Renal cortical epithelial cell (primary cell): ENCODE measurements around the gene CEP131. TPM values are rescaled to one million over a fixed set of nuclear protein-coding genes. Genes with fewer than 3 reads are reported as not detected.
"Not testable (repeated sequence)": the region's sequence is repeated elsewhere in the genome, so short reads cannot be mapped to it uniquely, and the experiment has no call there.

Experiments
- DNase-seq: peaks from one replicate; pipeline ENCODE4 v3.0.0-alpha.2; 2011; ENCODE audit warnings: low read depth
- total RNA-seq: library from RNA; depleted of rRNA; stranded (reverse); fragments of >200 nt; gene quantifications from 2 replicates; pipeline ENCODE4 v1.2.3, GENCODE V29; 2014

The CEP131 gene
- total RNA-seq, 1 donor from 2014 or later: 10.7 TPM

- peak; percentile 99 for DNase-seq
Observed at GRCh38 chr17:81238815-81239713, 16.3 kb upstream of the CEP131 start, which contains the start of the genes NDUFAF8 and TEPSIN. NDUFAF8 (plus strand) TSS chr17:81239318; CDS start chr17:81239364, 46 bp downstream. TEPSIN (minus strand) TSS chr17:81239055; CDS start chr17:81239033, 22 bp downstream.

- DNase-seq: no peak
Observed at GRCh38 chr17:81238490-81238814, 15.7 kb upstream of the CEP131 start.

DNA sequence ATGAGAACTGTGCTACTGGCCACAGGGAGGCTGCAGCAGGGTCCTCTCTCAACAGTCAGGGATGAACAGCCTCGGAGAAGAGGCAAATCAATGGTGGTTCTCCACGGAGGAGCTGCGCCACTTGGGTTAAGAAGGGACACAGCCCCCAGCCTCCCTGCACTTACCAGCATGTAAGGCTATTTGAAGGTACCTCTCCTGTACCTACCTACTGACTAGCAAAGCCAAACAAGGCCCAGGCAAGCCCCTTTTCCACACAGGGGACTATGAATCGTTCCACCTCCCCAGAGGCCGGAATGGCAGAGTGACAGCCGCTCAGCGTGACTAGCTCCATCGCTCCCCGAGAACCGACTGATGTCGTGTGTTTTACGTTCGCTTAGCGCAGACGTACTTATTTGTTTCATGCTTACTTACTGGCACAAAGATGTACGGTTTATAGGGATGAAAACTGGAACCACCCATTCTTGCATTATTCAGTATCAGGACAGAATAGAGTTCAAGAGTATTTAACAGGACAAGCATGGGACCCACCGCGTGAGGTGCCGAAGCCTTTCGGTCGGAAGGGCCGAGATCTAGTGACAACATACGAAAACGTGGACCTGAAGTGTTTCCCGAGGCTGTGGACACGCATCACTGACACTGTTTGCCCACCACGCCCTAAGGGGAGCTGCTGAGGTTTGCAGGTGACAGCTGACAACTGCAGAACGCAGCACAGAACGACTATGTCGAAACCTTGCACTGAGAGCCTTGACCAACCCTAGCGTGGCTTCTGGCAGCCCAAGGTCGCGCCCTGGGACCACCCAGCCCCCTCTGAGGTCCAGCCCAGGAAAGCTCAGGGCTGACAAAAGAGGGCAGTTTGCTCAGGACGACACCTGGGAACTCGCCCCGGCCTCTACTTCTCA lies 15.1 kb upstream of the CEP131 start:
- DNase-seq: no peak

- DNase-seq: no peak
Observed at GRCh38 chr17:81236784-81237183, 14.0 kb upstream of the CEP131 start.

DNA sequence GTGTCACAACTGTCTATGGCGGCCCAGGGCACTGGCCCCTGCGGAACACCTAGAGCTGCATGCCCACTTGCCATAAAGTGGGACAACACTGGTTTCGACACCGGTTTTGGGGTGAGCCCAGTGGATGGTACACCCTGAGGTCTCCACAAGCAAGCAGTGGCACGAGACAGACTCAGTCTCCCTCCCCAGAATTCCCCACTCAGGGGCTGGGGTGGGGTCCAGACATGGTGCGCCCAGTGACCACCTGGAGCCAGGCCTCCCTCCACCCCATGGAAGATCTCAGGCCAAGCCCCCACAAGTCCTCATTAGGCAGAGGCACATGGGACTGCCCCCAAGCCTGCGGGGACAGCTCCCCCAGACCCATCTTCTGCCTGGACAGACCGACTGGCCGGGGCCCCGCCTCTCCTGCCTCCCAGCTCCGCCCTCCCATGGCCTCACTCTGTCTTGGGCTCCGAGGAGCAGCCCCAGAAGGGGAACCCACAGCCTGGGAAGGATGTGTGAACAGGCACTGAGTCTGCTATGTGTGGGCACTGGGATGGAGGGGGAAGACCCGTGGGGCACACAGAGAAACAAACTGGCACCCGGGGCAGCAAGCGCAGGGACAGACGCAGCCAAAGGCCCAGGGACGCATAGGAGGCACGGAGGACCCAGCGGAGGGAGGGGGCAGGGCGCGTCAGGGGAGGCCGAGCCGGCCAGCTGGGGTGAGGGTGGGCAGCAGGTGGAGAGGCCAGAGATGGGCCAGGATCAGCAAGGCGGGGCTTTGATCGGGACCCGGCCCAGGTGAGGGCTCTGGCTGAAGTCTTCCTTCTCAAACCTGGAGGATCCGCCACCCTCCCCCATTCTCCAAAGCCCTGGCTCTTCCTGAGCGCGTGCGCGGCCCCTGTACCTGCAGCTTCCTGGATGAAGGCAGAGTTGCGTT lies 13.3 kb upstream of the CEP131 start:
- DNase-seq: no peak

DNA sequence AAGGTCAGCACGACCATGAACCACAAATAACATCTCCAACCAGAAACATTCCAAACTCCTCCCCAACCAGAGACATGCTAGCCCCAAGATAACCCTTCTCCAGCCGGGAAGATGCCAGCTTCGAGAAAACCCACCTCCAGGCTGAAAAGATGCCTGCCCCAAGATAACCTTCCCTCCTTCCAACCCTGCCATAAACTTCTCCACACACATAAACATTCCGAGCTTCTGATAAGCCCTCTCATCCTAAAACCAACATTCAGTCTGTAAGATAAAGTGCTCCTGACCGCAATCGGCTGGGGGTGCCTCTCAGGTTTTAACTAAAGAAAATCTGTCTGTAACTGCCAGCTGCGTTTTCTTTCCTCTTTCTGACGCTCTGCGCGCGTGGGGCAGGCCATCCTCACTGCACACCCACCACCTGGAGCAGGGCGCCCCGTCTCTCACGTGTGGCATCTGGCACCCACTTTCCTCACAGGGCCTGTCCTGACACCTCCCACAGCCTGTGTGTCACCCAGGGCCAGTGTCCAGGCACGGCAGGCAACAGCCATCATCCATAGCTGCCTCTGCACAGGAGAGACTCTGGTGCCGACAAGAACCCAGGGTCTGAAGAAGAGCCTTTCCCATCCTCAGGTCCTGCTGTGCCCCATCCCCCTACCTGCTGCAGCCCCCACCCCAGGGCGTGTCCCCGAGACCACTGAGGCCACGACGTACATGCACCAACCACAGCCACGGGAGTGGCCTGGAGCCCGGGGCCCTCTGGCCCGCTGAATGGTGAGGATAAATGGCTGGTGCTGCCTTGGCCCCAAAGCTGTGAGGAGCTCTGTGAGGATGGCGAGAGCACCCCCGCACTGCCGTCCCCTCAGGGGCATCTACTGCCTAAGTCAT lies 12.4 kb upstream of the CEP131 start:
- no peak for DNase-seq

GRCh38 chr17:81234506-81234855 lies 11.7 kb upstream of the CEP131 start:
- no peak for DNase-seq

DNA sequence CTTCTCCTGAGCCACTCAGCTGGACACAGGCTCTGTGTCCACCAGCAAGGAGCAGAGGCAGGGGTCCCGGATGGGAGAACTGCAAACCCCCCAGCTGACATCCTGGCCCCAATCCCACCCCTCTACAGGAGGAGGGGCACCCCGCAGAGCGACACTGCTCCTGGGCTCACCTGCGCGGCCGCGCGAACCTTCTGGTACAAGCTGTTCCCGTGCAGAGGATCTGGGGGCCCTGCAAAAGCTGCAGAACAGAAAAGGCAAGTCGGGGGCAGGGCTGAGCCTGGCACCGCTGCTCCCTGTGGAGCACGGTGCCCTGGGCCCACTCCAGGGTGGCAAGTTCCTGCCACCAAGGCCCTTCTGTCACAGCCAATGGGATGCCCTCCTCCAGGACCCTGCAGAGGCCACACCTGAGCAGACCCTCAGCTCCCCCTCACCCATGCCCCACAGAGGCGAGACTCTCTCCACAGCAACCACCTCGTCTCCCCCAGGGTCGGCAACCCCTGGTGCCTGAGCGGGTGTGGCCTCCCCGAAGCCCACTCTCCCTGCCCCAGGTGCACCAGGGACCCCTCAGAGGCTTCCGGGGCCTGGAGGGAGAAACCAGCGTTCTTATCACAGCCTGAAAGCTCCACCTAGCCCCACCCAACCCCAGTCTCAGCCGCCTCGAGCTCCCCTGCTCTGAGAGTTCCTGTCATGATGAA lies 11.2 kb upstream of the CEP131 start:
- no peak for DNase-seq

DNA sequence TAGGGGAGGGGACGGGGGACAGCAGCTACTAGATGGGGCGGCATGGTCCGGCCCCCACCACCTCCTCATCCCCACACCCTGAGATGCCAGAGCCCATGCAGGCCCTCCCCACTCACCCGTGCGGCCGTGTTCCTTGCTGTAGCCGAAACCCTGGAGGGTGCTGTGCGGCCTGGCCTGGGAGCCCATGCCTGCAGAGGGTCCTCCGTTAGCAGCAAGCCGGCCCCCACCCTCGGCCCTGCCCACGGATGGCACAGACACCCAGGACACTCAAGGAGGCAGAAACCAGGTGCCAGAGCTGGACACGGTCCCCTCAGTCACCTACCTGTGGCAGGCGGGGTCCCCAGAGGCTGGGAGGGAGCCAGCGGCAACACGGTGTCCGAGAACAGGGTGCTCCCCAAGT lies 10.6 kb upstream of the CEP131 start:
- DNase-seq: no peak

DNA sequence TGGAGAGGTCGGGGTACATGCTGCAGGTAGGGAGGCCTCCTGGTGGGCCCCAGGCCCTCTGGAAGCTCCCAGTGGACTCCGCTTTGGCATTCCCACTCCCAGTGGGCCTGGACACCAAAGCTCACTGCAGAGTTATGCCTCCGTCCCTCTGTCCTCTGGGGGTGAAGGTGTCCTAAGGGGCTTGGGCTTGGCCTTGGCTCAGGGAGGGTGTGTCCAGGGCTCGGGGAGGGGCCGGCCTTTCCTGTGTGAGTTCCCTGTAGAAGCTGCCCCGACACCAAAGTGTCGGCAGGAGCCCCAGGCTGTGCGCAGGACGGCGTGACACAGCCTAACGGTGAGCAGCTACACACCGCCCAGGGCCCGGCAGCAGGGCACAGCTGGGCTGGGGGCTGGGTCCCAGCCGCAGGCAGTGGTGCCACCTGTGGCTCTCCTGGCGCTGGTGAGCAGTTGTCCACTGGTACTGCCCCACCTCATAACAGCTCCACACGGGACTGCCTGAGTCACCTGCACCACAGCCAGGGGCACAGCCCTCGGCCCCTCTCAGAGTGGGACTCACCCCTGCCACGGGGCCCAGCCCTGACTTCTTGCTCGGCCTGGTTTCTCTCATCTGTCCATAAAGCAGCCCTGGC lies 10.0 kb upstream of the CEP131 start:
- no peak for DNase-seq

GRCh38 chr17:81231766-81232581 lies 9.2 kb upstream of the CEP131 start:
- DNase-seq: no peak

- no peak for DNase-seq
Observed at GRCh38 chr17:81231121-81231645, 8.4 kb upstream of the CEP131 start.

DNA sequence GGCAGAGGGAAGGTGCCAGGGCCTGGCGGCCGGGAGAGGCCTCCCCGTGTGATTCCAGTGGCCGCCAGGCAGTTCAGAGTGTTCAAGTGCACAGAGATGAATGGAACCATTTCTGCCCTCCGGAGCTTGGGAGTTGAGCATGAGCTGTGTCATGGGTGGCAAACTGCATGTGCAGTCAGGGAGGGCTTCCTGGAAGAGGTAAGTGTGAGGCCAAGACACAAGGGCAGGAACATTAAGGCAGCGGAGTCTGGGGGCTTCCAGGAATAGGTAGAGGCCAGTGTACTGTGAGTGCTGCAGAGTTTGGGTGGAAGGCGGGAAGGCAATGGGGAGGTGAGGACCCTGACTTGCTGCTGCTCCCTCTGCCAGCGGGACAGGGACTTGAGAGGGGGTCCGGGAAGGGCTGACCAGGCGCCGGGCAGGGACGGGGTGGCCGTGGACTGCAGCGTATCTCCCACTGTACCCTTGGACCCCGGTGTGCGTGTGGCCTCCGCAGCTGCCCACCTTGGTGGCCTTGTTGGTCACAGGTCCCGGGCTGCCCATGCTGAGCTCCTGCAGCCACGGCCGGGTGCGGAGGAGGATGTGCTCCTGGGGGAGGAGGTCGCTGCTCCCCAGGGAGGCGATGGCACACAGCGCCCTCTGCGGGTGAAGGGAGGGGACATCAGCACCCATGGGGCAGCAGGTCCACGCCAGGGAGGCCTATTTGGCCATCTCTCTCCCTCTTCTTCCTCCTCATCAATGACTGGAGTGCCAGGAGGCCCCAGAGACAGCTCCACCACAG lies 7.5 kb upstream of the CEP131 start:
- no peak for DNase-seq

DNA sequence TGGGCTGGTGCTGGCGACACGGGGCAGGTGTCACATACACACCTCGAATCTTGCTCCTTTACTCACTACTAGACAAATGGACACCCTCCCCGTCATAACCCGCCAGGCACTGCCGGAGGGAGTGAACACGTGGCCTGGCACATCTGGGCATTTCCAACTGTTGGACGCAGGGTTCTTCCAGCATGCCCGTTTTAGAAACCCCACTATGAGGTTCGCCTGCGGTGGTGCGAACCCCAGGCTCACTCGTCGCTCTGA lies 6.8 kb upstream of the CEP131 start:
- DNase-seq: no peak

DNA sequence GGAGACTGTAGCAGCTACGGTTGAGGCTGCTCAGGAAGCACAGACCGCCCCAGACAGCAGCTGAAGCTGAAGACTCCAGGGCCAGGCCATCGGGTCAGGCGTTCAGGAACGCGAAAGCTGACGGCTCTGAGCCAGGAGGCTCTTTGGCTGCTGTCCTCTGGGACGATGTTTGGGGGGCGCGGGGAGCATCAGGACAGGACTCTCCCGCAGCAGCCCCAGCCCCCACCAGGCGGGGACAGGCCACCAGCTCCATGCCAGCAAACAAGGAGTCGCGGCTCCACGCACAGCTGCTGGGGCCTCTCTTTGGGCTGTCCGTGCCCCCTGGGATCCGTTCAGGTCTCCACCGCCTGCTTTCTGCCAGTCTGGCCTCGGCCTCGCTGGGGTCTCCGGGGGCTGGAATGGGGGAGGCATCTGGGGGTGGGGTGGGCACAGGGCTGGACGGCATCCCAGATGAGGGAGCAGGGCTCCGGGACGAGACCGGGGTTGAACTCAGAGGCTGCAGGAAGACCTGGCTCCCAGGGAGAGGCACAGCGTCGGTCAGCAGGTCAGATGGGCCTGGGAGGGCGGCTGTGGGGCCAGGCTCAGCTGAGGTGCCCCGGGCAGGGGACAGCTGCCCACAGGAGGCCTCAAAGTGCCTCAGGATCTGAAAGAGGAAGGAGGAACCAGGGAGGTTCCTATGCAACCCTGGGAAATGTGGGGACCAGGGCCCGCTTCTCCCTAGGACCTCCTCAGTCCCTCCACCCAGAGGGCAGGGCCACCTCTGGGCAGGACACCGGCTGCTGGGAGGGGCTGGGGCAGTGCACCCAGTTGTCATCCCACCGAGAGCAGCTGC lies 6.3 kb upstream of the CEP131 start:
- DNase-seq: no peak

GRCh38 chr17:81228420-81228819 lies 5.7 kb upstream of the CEP131 start:
- DNase-seq: no peak

GRCh38 chr17:81227630-81228029 lies 4.9 kb upstream of the CEP131 start:
- not testable (repeated sequence) for DNase-seq
